Measurements from ENCODE around the gene SLC17A5.

GRCh38 chr6:73564578-73565345 is 89.0 kb downstream of the SLC17A5 start:
- TF ChIP-seq CTCF (IDR thresholded peaks at IDR 0.05) (no peak), EZH2 (IDR thresholded peaks at IDR 0.05; ENCODE audit: borderline replicate concordance, insufficient read depth, low read depth, low read length, poor library complexity, severe bottlenecking) (no peak)
